ENCODE results near the gene GPR52. TPM values are rescaled to one million over a fixed set of nuclear protein-coding genes. Genes with fewer than 3 reads are reported as not detected.

Gene GPR52
- total RNA-seq, 4 donors from 2014 or later = 2.2 to 5.0 (median 2.7) TPM; not detected in 1

DNA sequence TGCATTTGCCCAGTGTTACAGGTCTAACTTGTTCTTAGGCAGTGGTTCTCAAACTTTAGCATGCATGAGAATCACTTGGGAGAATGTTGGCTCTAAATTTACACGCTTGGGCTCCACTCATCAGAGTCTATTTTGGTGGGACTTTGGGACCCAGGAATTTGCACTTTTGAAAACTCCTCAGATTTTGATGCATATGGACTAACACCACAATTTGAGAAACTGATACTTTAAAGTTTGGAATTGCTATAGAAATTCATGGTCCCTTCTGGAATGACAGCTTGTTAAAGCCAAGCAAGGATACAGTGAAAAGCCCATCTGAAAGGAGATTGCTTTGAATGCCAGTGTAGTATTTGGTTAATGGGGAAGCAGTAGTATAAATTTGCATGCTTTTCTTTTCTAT, 31.5 kb downstream of the GPR52 start:
- no peak for DNase-seq (ENCODE audit: low spot score in 2 of 2)
- 91 to 96% methylated on average over 1 of the region's 1 CpG for WGBS, 2 donors
- Histone ChIP-seq H3K4me3 (no peak overlapping the region), H3K27ac (no peak overlapping the region), H3K27me3 (no peaks in the 10 kb centered on the region), H3K36me3 (no peaks in the 10 kb centered on the region), H3K4me1 (no peaks in the 10 kb centered on the region), H3K9me3 (no peaks in the 10 kb centered on the region)
- TF ChIP-seq POLR2A (IDR thresholded peaks at IDR 0.05) (no peak), CTCF (IDR thresholded peaks at IDR 0.05) (no peak), EP300 (IDR thresholded peaks at IDR 0.05) (no peak)

GRCh38 chr1:174480324-174480723, 32.6 kb downstream of the GPR52 start:
- 70 to 85% methylated on average over 1 of the region's 1 CpG for WGBS, 2 donors
- no peak for DNase-seq (ENCODE audit: low spot score in 2 of 2)
- Histone ChIP-seq H3K36me3 (no peaks in the 10 kb centered on the region), H3K9me3 (no peaks in the 10 kb centered on the region), H3K4me3 (no peak overlapping the region), H3K27me3 (no peaks in the 10 kb centered on the region), H3K4me1 (no peaks in the 10 kb centered on the region), H3K27ac (no peak overlapping the region)
- no peak for TF ChIP-seq POLR2A (IDR thresholded peaks at IDR 0.05)
- no peak for TF ChIP-seq EP300 (IDR thresholded peaks at IDR 0.05)
- TF ChIP-seq CTCF (IDR thresholded peaks at IDR 0.05) = no peak

GRCh38 chr1:174491606-174492005, 43.8 kb downstream of the GPR52 start:
- no peak for TF ChIP-seq EP300 (IDR thresholded peaks at IDR 0.05)
- no peak for TF ChIP-seq POLR2A (IDR thresholded peaks at IDR 0.05)
- TF ChIP-seq CTCF (IDR thresholded peaks at IDR 0.05) = no peak
- no peak overlapping the region for H3K27ac ChIP-seq
- WGBS, 2 donors = 77 to 91% methylated on average over 2 of the region's 2 CpGs
- no peaks in the 10 kb centered on the region for H3K4me1 ChIP-seq
- no peaks in the 10 kb centered on the region for H3K27me3 ChIP-seq
- H3K9me3 ChIP-seq = peaks cover 0 to 9% (median 0%) of the 10 kb centered on the region in 4 donors
- DNase-seq (ENCODE audit: low spot score in 2 of 2) = no peak
- H3K4me3 ChIP-seq = no peak overlapping the region
- H3K36me3 ChIP-seq = no peaks in the 10 kb centered on the region

- Histone ChIP-seq H3K36me3 (no peaks in the 10 kb centered on the region), H3K27me3 (no peaks in the 10 kb centered on the region), H3K4me1 (peaks cover 0 to 13% (median 0%) of the 10 kb centered on the region in 4 donors), H3K27ac (peak overlapping the region in 2 of 4 donors; percentile 8 to 29), H3K9me3 (no peaks in the 10 kb centered on the region), H3K4me3 (no peak overlapping the region)
- DNase-seq (ENCODE audit: low spot score in 2 of 2) = no peak
- TF ChIP-seq CTCF (IDR thresholded peaks at IDR 0.05) (no peak), POLR2A (IDR thresholded peaks at IDR 0.05) (no peak), EP300 (IDR thresholded peaks at IDR 0.05) (no peak)
Observed at GRCh38 chr1:174497478-174497877, 49.7 kb downstream of the GPR52 start.
